ENCODE data around the gene NEIL1.

DNA sequence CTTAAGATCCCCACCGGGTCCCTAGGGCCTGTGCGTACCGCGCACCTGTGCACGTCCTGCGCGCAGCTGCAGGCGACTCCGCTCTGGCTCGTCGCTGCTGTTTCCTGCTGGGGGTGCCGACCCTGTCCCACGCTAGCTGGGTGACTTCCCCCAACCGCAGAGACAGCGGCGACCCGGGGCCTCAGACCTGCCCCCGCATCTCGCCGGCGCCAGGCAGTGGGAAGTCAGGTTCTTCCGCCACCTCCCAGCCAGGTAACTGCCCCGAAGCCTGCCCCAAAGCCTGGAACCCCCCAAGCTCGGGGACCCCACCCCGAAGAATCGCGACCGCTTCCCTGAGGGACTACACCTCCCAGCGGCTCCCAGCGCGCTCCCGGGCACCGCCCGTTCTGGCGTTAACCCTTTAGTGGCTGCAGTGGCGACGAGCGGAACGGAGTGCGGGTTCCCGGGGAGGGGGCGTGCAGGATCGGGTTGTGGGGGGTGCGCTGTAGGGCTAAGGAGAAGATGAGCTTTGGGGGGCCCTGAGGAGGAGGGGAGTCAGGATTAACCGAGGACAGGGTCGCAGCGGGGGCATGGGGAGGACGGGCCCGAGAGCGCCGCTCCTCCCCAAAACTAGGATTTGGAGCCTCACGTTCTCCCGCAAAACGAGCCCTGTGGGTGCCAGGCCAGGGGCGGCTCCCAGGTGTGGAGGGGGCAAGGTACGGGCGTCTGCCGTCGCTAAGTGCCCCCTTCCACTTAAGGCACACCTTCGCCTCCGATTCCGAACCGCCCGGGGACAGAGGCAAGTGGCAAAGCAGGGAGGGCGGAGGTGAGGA is 589 bp downstream of the NEIL1 start:
- TF ChIP-seq TEAD4 (IDR thresholded peaks at IDR 0.05; ENCODE audit: borderline replicate concordance, insufficient read depth) (no peak), RAD21 (IDR thresholded peaks at IDR 0.05; ENCODE audit: low read length) (no peak), POLR2AphosphoS5 (IDR thresholded peaks at IDR 0.05; ENCODE audit: low read depth, low read length) (no peak), EP300 (IDR thresholded peaks at IDR 0.05; ENCODE audit: borderline replicate concordance in 1 of 2, low read depth in 1 of 2, low read length in 1 of 2) (no peak)
- TF ChIP-seq, protein P1, sequence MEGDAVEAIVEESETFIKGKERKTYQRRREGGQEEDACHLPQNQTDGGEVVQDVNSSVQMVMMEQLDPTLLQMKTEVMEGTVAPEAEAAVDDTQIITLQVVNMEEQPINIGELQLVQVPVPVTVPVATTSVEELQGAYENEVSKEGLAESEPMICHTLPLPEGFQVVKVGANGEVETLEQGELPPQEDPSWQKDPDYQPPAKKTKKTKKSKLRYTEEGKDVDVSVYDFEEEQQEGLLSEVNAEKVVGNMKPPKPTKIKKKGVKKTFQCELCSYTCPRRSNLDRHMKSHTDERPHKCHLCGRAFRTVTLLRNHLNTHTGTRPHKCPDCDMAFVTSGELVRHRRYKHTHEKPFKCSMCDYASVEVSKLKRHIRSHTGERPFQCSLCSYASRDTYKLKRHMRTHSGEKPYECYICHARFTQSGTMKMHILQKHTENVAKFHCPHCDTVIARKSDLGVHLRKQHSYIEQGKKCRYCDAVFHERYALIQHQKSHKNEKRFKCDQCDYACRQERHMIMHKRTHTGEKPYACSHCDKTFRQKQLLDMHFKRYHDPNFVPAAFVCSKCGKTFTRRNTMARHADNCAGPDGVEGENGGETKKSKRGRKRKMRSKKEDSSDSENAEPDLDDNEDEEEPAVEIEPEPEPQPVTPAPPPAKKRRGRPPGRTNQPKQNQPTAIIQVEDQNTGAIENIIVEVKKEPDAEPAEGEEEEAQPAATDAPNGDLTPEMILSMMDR (IDR thresholded peaks at IDR 0.05): no peak
- TF ChIP-seq, protein P2, sequence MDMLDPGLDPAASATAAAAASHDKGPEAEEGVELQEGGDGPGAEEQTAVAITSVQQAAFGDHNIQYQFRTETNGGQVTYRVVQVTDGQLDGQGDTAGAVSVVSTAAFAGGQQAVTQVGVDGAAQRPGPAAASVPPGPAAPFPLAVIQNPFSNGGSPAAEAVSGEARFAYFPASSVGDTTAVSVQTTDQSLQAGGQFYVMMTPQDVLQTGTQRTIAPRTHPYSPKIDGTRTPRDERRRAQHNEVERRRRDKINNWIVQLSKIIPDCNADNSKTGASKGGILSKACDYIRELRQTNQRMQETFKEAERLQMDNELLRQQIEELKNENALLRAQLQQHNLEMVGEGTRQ (IDR thresholded peaks at IDR 0.05; ENCODE audit: borderline replicate concordance, low read depth, low read length): no peak
